MCF 10A (cell line): ENCODE results near the gene RHOF. TPM values are rescaled to one million over a fixed set of nuclear protein-coding genes. Genes with fewer than 3 reads are reported as not detected.

ENCODE experiments used
- Bru-seq: library from RNA; stranded (reverse); fragments of 400-500 nt; gene quantifications from one replicate; lab custom pipeline; 2021; lab: Mats Ljungman, UMichigan
- BruChase-seq, 2 experiments: library from RNA; stranded (reverse); fragments of 400-500 nt; gene quantifications; one replicate each; lab custom pipeline; 2021; lab: Mats Ljungman, UMichigan
- BruUV-seq: library from RNA; stranded (reverse); fragments of 400-500 nt; replicated peaks from 2 replicates; lab custom pipeline; 2021; lab: Mats Ljungman, UMichigan
- CTCF ChIA-PET: fragments of 300-600 bp; sonication (Branson Sonifier 250); formaldehyde crosslinking; extraction: SDS; loops from one replicate; lab custom pipeline; 2021; ENCODE audit warnings: antibody characterized with exemption, inconsistent platforms; lab: Yijun Ruan, JAX
- POLR2A ChIA-PET: fragments of 300-600, 350-650 bp; sonication (Branson Sonifier 250); formaldehyde crosslinking; extraction: SDS; loops from one replicate; lab custom pipeline; 2020; ENCODE audit warnings: antibody characterized with exemption, inconsistent platforms; lab: Yijun Ruan, JAX
- DNase-seq: peaks from one replicate; pipeline ENCODE4 v3.0.0-alpha.2; 2018; ENCODE audit not compliant: unreplicated experiment
- H3K27ac Mint-ChIP-seq: one replicate; pipeline ENCODE4 v1.8.0; 2022; ENCODE audit warnings: mild to moderate bottlenecking, low read depth, mixed read lengths; ENCODE audit not compliant: unreplicated experiment
- H3K27me3 Mint-ChIP-seq: one replicate; pipeline ENCODE4 v1.8.0; 2022; ENCODE audit warnings: mixed read lengths; ENCODE audit not compliant: insufficient read depth, unreplicated experiment
- H3K36me3 Mint-ChIP-seq: one replicate; pipeline ENCODE4 v1.8.0; 2022; ENCODE audit warnings: mild to moderate bottlenecking, moderate library complexity, mixed read lengths; ENCODE audit not compliant: insufficient read depth, unreplicated experiment
- H3K4me1 Mint-ChIP-seq: one replicate; pipeline ENCODE4 v1.8.0; 2022; ENCODE audit warnings: mixed read lengths; ENCODE audit not compliant: insufficient read depth, unreplicated experiment
- H3K4me3 Mint-ChIP-seq: one replicate; pipeline ENCODE4 v1.8.0; 2022; ENCODE audit warnings: mild to moderate bottlenecking, moderate library complexity, mixed read lengths; ENCODE audit not compliant: unreplicated experiment
- H3K9me3 Mint-ChIP-seq: one replicate; pipeline ENCODE4 v1.8.0; 2022; ENCODE audit warnings: mixed read lengths; ENCODE audit not compliant: unreplicated experiment
- intact Hi-C: fragments of 100-400 bp; cut with micrococcal nuclease; formaldehyde crosslinking; loops from 2 replicates; pipeline ENCODE4 v1.14.1; 2022
- long read RNA-seq: library from polyadenylated mRNA; stranded (forward); transcript quantifications from one replicate; pipeline ENCODE4 v2.0.0, GENCODE V29; 2022
- total RNA-seq: library from RNA; stranded (reverse); gene quantifications from 2 replicates; pipeline ENCODE4 v1.2.3, GENCODE V29; 2022
- TF ChIP-seq, protein P1 (sequence below): fragments of 200-600 bp; IDR thresholded peaks from one replicate; pipeline ENCODE4 v1.8.0; 2022; ENCODE audit warnings: antibody characterized with exemption, mild to moderate bottlenecking; ENCODE audit not compliant: unreplicated experiment

The RHOF gene
- total RNA-seq (9.5 and 11.6 TPM in 2 replicates), Bru-seq, nascent RNA (percentile 39 among the genes with signal in this experiment), BruChase-seq, experiment 1, labeled RNA remaining after a 6-hour chase (percentile 51 among the genes with signal in this experiment), BruChase-seq, experiment 2, labeled RNA remaining after a 2-hour chase (percentile 43 among the genes with signal in this experiment)
- long read RNA-seq, transcript RHOF-201 (5 exons, 3,009 nt): major isoform, 18 of 20 reads
- long read RNA-seq, partial matches to known transcripts: 0 of 20 reads
- long read RNA-seq, other reads (novel, unspliced or antisense): 2 of 20 reads

DNA sequence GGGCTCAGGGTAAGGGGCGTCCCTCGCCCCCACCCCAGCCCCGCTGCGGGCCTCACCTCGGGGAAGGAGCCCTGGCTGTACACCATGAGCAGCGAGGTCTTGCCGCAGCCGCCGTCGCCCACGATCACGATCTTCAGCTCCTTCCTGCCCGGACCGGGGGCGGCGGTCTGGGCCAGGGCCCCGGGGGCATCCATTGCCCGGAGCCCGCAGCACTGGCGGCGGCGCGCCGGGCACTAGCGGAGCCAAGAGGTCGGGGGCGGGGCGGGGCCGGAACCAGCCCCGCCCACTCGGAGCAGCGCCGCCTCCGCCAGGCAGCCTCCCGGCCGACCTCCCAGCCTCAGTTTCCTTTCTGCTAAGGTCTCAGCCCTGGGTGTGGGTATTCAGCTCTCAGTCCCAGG lies at the start of gene RHOF:
Gene RHOF, minus strand, starts transcription at position 249 of the 398 bp plus-strand sequence. Its CDS starts 55 bp downstream, at position 194.
- POLR2A ChIA-PET: interaction anchor here (1.2 to 13.9 kb wide), 8 partner anchors 8 to 166 kb away, joined by 3 to 344 read pairs (median 10); partner anchors contain the start of genes PSMD9, SETD1B and TMEM120B
- Mint-ChIP-seq H3K9me3 (no peaks in the 10 kb centered on the region), H3K36me3 (peaks cover 17% of the 10 kb centered on the region), H3K27ac (peak within 1 kb of the TSS; percentile 90), H3K4me3 (peak within 1 kb of the TSS; percentile 69), H3K27me3 (no peaks in the 10 kb centered on the region), H3K4me1 (peaks cover 52% of the 10 kb centered on the region)
- intact Hi-C loops: loop anchor here (10.0 kb wide), 2 partner anchors 231 to 401 kb away; partner anchors contain the start of gene BCL7A
- TF ChIP-seq, protein P1, sequence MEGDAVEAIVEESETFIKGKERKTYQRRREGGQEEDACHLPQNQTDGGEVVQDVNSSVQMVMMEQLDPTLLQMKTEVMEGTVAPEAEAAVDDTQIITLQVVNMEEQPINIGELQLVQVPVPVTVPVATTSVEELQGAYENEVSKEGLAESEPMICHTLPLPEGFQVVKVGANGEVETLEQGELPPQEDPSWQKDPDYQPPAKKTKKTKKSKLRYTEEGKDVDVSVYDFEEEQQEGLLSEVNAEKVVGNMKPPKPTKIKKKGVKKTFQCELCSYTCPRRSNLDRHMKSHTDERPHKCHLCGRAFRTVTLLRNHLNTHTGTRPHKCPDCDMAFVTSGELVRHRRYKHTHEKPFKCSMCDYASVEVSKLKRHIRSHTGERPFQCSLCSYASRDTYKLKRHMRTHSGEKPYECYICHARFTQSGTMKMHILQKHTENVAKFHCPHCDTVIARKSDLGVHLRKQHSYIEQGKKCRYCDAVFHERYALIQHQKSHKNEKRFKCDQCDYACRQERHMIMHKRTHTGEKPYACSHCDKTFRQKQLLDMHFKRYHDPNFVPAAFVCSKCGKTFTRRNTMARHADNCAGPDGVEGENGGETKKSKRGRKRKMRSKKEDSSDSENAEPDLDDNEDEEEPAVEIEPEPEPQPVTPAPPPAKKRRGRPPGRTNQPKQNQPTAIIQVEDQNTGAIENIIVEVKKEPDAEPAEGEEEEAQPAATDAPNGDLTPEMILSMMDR: no peak
- BruUV-seq: no TSS peak
- peak; percentile 42 for DNase-seq
- CTCF ChIA-PET: interaction anchor here (0.6 to 10.6 kb wide), 30 partner anchors 13 to 751 kb away, joined by 3 to 390 read pairs (median 8); partner anchors contain the start of genes PSMD9, SETD1B and TMEM120B

DNA sequence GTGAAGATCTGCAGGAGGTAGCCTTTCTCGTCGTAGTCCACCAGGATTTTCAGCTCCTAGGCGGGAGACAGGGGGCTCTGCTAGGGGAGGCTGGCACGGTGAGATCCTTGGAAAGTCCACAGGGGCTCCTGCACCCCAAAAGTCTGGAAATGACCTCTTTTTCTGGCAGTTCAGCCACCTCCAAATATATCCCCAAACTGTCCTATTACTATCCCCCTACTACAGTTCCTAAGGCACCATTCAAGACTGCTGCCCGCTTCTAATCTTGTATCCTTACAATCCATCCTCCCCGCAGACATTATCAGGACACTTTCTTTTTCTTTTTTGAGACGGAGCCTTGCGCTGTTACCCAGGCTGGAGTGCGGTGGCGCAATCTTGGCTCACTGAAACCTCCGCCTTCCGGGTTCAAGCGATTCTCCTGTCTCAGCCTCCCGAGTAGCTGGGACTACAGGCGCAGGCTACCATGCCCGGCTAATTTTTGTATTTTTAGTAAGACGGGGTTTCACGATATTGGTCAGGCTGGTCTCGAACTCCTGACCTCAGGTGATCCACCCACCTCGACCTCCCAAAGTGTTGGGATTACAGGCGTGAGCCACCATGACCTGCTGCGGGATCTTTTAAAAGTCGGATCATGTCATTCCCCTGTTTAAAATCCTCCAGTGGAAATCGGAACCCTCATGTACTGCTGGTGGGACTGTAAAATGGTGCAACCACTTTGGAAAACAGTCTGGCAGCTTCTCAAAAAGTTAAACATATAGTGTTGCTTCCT lies 46.7 kb upstream of the RHOF start:
- Mint-ChIP-seq H3K36me3 (no peaks in the 10 kb centered on the region), H3K4me3 (peak overlapping the region; percentile 93), H3K4me1 (peaks cover 13% of the 10 kb centered on the region), H3K27ac (peak overlapping the region; percentile 46), H3K27me3 (no peaks in the 10 kb centered on the region), H3K9me3 (no peaks in the 10 kb centered on the region)
- TF ChIP-seq, protein P1: no peak
- TSS peak; percentile 47 for BruUV-seq
- intact Hi-C loops: loop anchor here (1.0 kb wide), 1 partner anchor 48 kb away; the partner anchor contains the start of gene PSMD9
- POLR2A ChIA-PET: interaction anchor here (2.0 kb wide), 1 partner anchor 12 kb away, joined by 9 read pairs; no protein-coding TSS in a partner anchor
- DNase-seq: no peak
- CTCF ChIA-PET: interaction anchor here (0.6 to 5.4 kb wide), 6 partner anchors 10 to 1393 kb away, joined by 3 to 29 read pairs (median 4); partner anchors contain the start of genes MTRFR and RHOF

- ChIA-PET POLR2A (interaction anchor here (1.3 to 2.2 kb wide), 4 partner anchors 11 to 50 kb away, joined by 3 to 9 read pairs (median 6); partner anchors contain the start of gene PSMD9), CTCF (interaction anchor here (0.6 to 5.4 kb wide), 7 partner anchors 11 to 83 kb away, joined by 3 to 29 read pairs (median 3); partner anchors contain the start of gene RHOF)
- Mint-ChIP-seq H3K4me1 (peaks cover 13% of the 10 kb centered on the region), H3K4me3 (peak overlapping the region; percentile 93), H3K27me3 (no peaks in the 10 kb centered on the region), H3K9me3 (no peaks in the 10 kb centered on the region), H3K27ac (peak overlapping the region; percentile 46), H3K36me3 (no peaks in the 10 kb centered on the region)
- intact Hi-C loops: loop anchor here (1.0 kb wide), 1 partner anchor 49 kb away; the partner anchor contains the start of gene PSMD9
- no TSS peak for BruUV-seq
- TF ChIP-seq, protein P1: no peak
- DNase-seq: peak; percentile 98
These were observed 45.9 kb upstream of the RHOF start for GRCh38 chr12:121839106-121839992.
